Kidney capillary endothelial cell (primary cell): ENCODE data around the gene MYO1G.
A peak's percentile ranks its signal among the peaks of the same experiment; 100 is the strongest.
"Not testable (repeated sequence)": the region's sequence is repeated elsewhere in the genome, so short reads cannot be mapped to it uniquely, and the experiment has no call there.

Source experiments
- DNase-seq: peaks from one replicate; pipeline ENCODE4 v3.0.0-alpha.2; 2018; ENCODE audit warnings: low spot score

The MYO1G gene

GRCh38 chr7:44999245-45000092 is 20.7 kb upstream of the MYO1G start:
- peak; percentile 99 for DNase-seq

- DNase-seq, result no peak
Measured at GRCh38 chr7:44998153-44998871, 19.5 kb upstream of the MYO1G start.

DNA sequence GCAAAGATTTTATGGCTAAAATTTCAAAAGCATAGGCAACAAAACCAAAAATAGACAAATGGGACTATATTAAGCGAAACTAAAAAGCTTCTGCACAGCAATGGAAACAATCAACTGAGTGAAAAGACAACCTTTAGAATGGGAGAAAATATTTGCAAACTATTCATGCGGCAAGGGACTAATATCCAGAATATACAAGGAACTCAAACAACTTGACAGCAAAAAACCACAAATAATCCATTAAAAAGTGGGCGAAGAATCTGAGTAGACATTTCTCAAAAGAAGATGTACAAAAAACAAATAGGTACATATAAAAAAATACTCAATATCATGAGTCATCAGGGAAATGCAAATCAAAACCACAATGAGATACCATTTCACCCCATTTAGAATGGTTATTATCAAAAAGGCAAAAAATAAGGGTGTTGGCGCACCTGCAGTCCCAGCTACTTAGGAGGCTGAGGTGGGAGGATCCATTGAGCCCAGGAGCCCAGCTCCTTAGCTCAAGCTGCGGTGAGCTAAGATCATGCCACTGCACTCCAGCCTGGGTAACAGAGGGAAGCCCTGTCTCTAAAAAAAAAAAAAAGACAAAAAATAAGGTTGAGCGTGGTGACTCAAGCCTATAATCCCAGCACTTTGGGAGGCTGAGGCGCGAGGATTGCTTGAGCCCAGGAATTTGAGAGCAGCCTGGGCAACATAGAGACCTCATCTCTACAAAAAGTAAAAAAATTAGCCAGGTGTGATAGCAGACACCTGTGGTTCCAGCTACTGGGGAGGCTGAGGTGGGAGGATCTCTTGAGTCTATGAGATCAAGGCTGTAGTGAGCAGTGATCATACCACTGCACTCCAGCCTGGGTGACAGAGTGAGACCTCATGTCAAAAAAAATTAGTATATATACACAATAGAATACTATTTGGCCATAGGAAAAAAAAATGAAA is 17.0 kb upstream of the MYO1G start:
- no peak for DNase-seq

GRCh38 chr7:44994877-44995554 is 16.2 kb upstream of the MYO1G start:
- no peak for DNase-seq

DNA sequence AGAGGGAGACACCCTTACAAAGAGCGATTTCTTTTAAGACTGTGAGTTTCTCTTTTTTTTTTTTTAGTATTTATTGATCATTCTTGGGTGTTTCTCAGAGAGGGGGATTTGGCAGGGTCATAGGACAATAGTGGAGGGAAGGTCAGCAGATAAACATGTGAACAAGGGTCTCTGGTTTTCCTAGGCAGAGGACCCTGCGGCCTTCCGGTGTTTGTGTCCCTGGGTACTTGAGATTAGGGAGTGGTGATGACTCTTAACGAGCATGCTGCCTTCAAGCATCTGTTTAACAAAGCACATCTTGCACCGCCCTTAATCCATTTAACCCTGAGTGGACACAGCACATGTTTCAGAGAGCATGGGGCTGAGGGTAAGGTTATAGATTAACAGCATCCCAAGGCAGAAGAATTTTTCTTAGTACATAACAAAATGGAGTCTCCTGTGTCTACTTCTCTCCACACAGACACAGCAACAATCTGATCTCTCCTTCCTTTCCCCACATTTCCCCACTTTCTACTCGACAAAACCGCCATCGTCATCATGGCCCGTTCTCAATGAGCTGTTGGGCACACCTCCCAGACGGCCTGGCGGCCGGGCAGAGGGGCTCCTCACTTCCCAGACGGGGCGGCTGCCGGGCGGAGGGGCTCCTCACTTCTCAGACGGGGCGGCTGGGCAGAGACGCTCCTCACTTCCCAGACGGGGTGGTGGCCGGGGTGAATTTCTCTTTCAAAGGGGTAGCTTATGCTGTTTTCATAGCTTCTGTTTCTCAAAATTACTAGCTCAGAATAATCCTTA is 13.4 kb upstream of the MYO1G start:
- DNase-seq, result not testable (repeated sequence)

DNA sequence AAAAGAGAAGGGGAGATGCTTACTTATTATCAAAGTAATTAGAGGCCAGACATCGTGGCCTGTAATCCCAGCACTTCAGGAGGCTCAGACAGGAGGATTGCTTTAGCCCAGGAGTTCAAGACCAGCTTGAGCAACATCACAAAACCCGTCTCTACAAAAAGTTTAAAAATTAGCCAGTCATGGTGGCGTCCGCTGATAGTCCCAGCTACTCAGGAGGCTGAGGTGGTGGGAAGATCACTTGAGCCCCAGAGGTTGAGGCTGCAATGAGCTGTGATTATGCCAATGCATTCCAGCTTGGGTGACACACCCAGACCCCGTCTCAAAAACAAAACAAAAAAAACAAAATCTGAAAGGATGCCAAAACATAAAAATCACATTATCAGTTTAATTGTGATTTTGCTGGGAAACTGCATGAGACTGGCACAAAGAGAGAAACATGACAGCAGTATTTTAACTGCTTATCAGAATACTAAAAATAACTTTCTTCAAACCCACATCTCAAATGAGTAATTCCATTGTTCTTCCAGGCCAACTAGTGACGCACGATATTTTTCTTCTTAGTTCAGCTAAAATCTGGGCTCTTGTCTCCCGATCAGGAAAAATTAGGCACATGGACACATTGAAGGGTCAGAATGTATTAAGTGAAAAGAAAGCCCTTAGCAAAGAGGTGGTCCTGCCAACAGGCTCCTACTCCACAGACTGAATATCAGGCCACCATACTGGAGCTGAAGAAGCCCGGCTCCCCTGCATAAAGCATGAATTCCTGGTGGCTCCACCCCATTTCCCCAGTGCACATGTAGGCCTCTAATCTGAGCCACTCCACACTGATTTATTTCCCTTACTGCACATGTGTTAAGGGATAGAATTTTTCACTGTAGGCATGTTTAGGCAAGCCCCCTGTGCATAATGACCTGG is 11.6 kb upstream of the MYO1G start:
- peak; percentile 90 for DNase-seq

DNA sequence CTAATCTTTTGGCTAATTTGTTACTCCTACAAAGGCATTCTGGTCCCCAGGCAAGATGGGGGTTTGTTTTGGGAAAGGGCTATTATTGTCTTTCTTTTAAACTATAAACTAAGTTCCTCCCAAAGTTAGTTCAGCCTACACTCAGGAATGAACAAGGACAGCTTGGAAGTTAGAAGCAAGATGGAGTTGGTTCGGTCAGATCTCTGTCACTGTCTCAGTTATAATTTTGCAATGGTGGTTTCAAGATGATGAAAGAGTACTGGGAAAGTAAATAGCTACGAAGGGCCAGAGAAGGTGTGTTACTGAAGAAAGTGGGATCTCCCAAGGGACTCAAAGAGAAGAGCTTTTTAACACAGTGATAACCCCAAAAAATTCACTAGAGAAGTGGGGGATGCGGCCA is 10.3 kb upstream of the MYO1G start:
- no peak for DNase-seq

DNA sequence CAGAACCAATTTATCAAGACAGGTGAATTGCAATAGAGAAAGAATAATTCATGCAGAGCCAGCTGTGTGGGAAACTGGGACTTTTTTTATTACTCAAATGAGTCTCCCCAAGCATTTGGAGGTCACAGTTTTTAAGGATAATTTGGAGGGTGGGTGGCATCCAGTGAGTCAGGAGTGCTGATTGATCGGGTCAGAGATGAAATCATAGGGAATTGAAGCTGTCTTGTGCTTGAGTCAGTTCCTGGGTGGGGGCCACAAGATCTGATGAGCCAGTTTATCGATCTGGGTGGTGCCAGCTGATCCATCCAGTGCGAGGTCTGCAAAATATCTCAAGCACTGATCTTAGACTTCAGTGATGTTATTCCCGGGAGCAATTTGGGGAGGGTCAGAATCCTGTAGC is 9.9 kb upstream of the MYO1G start:
- DNase-seq, result no peak

DNA sequence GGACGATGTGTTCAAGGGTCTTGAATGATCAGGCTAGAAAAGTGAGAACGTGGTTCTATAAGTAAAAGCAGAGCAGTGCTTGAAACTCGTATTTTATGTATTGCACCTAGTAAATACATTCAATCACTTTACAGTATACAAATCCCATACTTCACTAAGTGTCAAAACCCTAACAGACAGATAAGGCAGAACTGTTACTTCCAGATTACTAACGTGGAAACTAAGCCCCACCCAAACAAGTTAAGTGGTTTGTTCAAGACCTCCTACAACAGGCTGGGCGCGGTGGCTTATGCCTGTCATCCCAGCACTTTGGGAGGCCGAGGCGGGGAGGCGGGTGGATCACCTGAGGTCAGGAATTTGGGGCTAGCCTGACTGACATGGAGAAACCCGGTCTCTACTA is 9.2 kb upstream of the MYO1G start:
- DNase-seq, result no peak

- DNase-seq, result no peak
Measured at GRCh38 chr7:44987457-44987856, 8.6 kb upstream of the MYO1G start.

DNA sequence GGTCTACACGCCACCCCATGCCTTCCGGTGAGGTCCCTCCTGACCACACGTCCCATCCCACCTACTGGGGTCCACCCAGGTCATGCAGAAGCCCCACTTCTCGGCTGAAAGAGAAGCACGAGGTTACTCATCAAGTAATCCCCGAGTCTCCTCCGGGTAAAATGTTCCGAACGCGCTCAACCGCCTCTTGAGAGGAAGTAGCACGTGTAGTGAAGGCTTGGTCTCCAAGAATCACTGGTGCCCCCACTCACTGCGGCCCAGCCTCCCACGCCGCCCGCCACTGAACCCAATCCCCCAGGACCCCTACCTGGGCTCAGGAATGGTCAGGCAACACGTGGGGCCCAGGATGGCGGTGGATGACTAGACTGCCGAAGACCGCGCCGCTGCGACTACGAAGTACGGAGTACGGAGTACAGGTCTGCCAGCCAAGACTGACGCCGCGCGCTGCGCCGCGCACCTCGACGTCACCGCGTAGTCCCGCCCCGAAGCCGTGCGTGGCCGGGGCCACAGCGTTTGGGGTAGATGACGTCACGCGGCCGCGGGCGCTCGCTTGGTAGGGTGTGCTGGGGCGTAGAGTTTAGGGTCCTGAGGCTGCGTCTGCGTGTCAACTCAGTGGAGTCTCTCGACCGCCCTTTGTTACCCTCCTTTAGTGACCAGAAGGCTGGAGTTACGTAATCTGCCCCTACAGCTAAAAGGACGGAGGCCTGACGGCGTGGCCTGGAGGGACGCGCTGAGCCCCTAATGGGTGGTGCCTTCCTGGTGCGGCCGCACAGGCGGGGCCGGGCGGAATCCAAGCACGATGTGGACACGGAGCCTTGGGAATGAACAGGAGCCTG is 7.6 kb upstream of the MYO1G start:
- DNase-seq, result peak; percentile 95

DNA sequence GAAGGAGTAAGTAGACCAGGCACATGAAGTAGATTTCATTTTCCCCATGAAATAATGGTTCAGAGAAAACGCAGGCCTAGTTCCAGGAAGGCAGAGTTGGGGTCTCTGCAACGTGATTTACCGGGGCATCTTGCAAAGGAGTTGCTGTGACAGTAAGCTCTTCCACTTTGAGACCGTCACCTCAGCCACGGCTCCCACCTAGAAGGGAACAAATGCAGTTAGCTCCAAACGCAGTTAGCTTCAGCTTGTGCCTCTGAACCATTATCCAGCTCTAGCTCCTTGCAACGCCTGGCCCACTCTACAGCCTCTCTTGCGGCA is 7.0 kb upstream of the MYO1G start:
- no peak for DNase-seq

- DNase-seq, result no peak
Measured at GRCh38 chr7:44985033-44985695, 6.3 kb upstream of the MYO1G start.

DNA sequence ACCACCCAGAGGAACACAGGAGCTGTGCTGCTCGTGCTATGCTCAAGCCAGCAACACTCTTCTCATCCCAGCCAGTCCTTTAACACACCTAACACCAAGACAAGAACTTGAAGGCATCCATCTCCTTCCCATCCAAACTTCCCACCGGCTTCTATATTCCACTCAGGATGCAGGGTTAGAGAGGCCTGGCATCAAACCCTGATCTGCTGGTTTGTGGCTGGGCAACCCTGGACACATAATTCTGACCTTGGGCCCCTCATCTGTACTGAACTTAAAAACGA is 5.6 kb upstream of the MYO1G start:
- no peak for DNase-seq

DNA sequence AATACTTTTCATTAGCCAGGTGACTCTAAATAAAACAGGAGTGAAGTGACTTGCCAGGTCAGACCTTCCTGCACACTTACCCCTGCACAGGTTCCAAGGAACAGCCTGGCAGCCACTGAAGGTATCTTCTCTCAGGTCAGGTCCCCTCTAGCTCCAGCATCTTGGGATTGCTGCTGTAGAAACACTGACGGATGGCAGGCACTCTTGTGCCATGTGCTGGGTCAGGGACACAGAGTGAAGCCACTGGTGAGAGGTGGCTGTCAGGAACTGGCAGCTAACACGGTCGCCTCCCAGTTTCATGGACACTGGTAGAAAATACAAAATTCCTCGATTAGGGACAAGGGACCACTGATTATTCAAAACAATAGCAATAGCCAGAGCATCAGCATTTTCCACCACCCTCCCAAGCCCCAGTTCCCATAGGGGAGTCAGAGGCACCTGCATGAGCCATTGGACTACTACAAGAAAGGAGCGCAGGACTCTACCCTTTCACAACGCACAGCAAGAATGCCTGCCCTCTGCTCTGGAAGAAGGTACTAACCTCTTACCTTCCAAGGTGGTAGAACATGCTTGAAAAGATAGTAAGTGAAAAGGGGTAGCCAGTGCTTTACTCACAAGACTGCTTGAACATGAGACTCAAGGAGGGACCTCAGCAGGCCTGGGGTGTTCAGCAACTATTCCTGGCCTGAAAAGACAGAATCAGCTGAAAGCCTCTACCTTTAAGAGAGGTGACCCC is 5.1 kb upstream of the MYO1G start:
- no peak for DNase-seq

DNA sequence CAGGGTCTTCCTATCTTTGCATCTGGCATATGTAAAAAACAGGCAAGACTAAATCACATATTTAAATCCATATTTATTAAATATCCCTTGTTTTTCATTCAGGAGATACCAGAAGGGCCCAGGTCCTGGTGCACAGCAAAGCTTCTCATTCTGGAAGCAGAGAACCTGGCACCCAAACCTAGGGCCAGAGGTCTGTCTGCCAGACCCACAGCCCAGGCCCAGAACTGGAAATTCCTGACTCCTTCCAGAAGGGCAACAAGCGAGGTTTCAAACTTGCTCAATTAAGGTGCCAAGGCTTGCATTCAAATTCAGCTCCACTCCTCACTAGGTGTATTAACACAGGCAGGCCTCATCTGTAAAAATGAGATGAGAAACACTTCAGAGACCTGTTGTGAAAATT is 4.2 kb upstream of the MYO1G start:
- DNase-seq, result no peak

GRCh38 chr7:44982535-44982923 is 3.7 kb upstream of the MYO1G start:
- DNase-seq, result no peak

DNA sequence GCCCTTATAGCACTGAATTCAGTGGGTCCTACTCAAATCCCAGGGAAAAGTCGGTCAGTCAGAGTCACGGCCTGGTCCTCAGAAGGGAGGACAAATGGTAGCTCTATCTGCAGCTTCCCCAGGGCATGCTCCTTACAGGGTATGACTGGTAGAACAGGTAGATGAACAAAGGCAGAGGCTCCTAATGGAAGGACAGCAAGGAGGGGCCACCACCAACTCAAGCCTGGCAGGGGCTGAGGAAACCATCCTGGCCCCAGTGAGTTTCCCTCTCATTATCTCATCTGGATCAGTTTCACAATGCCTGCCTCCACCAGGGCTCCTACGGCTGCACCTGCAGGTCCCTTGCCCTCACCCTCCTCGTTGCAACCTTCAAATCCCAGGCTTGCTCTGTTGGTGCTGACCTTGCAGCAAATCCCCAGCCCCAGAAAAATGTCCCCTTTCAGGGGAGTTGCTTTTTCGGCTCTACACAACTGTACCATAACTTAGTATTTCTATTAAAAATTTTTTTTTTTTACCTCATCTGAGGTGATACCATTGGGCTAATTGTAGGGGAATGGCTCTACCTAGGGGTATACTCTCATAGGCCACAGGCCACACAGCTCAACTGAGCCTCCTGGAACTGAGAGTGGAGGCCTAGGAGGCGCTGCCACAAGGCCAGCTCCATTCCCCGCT is 2.4 kb upstream of the MYO1G start:
- DNase-seq, result no peak
